GM18909 (cell line): ENCODE data around the gene NADK.

Source experiments
- ATAC-seq: cut with Tn5 transposase; IDR thresholded peaks from one replicate; pipeline ENCODE4 v1.9.1; 2021; ENCODE audit warnings: mild to moderate bottlenecking; ENCODE audit not compliant: unreplicated experiment, poor library complexity

Gene NADK

GRCh38 chr1:1764876-1765470, 13.3 kb downstream of the NADK start:
- ATAC-seq: no peak

DNA sequence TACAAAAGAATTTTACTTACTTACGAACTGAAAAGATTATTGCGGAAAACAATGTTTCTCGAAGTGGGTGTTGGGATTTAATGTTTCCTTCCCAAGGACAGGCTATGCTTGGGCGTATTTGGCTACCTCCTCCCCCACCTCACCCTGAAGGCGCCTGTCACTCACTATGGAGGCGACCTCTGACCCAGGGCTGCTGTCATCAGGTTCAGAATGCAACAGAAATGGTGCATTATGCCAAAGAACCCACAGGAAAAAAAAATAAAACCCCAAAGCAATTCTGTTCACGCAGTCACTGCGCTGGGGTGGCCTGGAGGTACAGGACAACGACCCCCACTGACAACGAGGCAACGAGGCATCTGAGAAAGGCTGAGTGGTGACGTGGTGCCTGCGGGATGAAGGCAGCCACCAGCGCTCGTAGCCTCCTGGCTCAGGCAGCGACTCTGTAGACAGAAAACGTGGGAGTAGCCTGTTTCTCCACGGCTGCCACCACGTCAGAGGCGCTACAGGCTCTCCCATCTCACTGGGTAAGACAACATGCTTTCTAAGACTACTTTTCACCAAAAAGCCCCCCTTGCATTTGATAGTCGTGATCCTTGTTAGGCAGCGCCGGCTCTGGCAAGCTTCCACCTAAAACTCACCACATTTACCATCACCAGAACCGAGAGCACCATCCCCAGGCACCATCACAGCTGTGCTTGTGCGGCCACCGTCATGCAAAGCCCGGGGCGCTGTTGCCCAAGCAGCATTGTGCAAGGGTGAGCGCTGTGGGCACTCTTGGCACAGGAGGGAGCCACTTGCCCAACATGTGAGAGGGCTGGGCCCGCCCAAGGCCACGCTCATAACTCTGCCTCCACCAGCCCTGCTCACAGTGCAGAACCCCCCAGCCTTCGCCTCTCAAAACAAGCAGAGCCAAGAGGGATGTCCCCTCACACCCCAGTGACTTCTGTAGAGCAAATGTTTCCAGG, 14.3 kb downstream of the NADK start:
- ATAC-seq: no peak

DNA sequence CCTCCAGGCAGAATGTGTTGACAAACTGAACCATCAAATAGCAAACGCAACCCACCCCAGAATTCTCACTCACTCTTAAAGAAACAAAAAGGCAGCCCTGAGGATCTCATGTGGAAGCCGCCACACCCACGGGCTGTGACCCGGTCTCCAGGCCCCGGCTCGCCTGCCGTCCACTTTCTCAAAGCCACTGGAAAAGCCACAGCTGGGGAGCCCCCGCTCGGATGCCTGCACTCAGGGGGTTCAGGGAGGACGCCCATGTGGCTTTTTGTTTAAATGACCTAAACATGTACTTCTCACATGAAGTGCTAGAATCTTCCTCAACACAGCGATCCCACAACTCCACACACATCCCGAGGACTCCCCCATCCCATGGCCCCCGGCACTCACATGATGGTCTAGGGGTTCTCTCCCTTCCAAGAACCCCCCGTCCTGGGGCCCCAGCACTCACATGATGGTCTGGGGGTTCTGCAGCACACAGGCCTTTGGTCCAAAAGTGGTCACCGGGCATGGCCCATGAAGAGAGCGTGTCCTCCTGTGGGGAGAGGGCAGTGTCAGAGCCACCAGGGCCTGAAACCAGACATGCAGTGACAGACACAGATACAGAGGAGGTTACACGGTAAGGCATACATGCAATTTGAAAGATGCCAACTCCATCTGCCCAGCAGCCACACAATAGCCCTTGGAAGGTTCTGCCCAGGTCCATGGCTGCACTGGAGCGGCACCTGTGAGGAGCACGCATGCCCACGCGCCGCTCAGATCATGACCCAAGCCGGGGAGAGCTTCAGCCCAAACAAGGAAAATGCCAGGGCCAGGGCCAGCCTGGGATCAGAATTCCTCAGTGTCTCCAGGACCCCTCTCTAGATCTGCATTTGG, 16.5 kb downstream of the NADK start:
- ATAC-seq: no peak

DNA sequence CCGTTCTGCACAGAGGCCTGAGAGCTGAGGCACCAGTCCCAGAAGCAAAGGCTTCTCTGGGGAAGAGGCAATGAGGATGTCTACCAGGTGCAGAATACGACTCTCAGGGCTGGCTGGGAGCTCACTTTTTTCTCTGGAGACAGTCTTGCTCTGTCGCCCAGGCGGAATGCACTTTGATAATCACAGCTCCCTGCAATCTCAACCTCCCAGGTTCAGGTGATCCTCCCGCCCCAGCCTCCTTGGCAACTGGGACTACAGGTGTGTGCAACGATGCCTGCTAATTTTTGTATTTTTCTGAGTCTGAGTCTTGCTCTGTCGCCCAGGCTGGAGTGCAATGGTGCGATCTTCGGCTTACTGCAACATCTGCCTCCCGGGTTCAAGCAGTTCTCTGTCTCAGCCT, 17.6 kb downstream of the NADK start:
- ATAC-seq: no peak

GRCh38 chr1:1760345-1760650, 18.0 kb downstream of the NADK start:
- no peak for ATAC-seq

- no peak for ATAC-seq
Observed at GRCh38 chr1:1759456-1760344, 18.6 kb downstream of the NADK start.

- ATAC-seq: no peak
Observed at GRCh38 chr1:1758692-1759455, 19.4 kb downstream of the NADK start.

DNA sequence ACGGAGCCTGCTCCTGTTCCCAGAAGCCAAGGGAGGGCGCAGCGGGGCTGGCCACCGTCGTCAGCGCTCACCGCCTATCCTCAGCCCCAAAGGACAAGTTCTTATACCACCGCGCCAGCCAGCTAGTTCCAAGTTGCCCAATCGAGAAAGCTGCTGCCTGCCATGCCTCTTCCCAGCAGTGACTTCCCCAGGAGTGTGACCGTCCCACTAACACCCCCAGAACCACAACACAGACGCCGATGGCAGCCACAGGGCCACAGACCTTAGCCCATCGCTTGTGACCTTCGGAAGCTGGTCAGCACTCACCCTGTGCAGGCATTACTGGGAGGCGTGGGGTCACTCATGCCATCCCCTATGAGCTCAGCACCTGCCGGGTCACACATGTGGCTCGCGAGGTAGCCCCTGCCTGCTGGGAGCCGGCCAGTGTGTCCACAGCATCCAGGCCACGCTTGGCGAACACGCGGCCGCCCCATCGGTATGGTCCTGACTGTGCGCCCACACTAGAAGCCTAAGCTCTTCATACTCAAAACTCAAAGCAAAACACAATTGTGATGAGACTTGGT, 20.1 kb downstream of the NADK start:
- no peak for ATAC-seq

GRCh38 chr1:1757422-1758058, 20.7 kb downstream of the NADK start:
- no peak for ATAC-seq

DNA sequence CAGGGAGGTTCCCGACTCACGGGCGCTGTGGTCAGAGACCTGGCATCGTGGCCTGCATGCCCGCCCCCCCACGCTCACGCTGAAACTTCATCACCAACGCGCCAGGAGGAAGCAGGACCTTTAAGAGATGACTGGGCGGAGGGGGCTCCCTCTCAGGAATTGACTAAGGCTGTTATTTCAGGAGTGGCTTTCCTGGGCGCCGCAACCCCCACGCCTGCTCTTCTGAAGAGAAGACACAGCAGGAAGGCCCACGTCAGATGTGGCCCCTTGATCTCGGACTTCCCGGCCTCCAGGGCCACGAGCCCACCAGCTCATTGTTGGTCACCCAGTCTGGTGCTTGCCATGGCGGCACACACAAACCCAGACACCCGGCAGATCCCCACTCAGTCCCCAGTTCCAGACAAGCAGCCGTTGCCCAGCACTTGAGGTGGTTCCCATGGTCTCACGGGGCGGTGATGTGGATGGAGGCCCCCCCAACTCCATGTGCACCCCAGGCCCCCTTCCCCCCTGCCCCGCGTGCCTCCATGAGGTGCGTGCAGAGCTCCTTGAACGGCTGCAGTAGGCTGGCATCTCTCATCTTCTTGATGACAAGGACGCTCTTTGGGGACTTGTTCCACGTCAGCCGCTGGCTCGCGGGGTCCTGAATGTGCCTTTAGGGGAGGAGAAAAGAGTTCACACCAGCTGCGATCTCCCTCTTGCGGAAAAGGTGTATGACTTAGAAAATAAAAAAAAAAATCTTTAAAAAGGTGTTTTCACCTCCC, 21.4 kb downstream of the NADK start:
- ATAC-seq: no peak

DNA sequence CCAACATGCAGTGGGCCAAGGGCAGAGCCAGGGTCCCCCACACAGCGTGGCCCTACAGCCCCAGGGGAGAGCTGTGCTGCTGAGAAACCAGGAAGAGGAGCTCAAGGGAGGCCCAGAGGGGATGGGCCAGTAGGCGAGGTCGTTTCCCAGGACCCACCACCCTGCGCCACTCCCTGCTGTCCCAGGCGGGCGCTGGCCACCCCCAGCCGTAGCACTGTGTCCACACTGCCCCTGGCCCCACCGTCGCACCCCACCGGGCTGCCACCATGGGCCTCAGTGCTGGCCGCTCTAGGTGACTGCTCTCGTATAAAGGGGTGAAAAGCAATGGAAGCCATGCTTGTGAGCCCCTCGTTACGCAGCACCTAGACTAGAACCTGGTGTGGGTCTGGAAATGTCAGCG, 22.4 kb downstream of the NADK start:
- no peak for ATAC-seq

DNA sequence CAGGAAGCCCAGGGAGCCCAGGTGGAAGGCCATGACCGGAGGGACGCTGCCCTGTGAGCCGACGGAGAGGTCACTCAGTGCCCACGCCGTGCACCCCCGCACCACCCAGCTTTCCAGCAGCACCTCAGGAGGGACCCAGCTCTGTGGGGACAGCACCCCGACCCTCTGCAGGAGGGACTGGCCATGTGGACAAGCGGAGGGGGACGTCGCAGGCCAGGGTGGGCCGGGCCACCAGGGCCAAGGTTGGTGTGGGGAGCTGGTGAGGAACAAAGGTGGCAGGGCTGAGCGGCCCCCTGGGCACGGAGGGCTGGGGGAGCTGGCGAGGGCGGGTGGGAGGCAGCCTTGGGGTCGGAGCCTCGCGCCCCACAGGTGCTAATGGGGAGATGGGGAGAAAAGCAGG, 22.8 kb downstream of the NADK start:
- ATAC-seq: no peak

- ATAC-seq: no peak
Observed at GRCh38 chr1:1754051-1754815, 24.0 kb downstream of the NADK start.

DNA sequence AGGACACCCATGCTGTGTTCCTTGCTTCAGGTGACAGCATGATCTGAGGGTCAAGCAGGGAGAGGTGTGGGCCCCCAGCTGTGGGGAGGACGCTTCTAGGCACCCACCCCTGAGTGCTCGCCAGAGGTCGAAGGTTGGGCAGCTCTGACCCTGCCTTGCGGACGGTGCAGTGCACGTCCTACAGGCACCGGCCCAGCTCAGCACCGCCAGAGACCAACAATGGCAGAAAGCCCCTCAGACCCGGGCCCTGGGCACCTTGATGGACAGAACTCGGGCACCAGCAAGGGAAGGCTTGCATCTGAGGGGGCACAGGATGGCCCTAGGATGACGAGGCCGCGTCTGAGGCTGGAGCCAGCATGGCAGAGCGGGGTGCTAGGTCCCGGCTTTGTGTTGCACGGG, 24.7 kb downstream of the NADK start:
- ATAC-seq: no peak

- ATAC-seq: no peak
Observed at GRCh38 chr1:1752636-1753606, 25.3 kb downstream of the NADK start.

- ATAC-seq: no peak
Observed at GRCh38 chr1:1752190-1752589, 26.1 kb downstream of the NADK start.
